Glomerular endothelial cell (primary cell): ENCODE data around the gene CERS4. TPM values are rescaled to one million over a fixed set of nuclear protein-coding genes. Genes with fewer than 3 reads are reported as not detected.

Experiments
- DNase-seq: peaks from one replicate; pipeline ENCODE4 v3.0.0-alpha.2; 2011; ENCODE audit warnings: low read depth, low spot score; ENCODE audit errors: extremely low read depth
- total RNA-seq: library from RNA; depleted of rRNA; stranded (reverse); fragments of >200 nt; gene quantifications from 2 replicates; pipeline ENCODE4 v1.2.3, GENCODE V29; 2015

The CERS4 gene
- total RNA-seq, 1 donor from 2014 or later, result 29.0 TPM

GRCh38 chr19:8311461-8312260 is 102.5 kb downstream of the CERS4 start:
- DNase-seq, result no peak

Other genes starting within 250 kb of the CERS4 start
- 57.1 and 76.3 TPM in 2 replicates for gene ELAVL1, start 203.7 kb upstream of the CERS4 start, total RNA-seq
- gene CCL25, start 156.6 kb upstream of the CERS4 start, total RNA-seq, result not detected in 2 replicates
- not detected in 2 replicates for gene FBN3, start 59.8 kb upstream of the CERS4 start, total RNA-seq
- gene CD320, start 99.0 kb downstream of the CERS4 start, total RNA-seq, result 92.0 and 120 TPM in 2 replicates
- gene NDUFA7, start 112.0 kb downstream of the CERS4 start, total RNA-seq, result 56.3 and 58.9 TPM in 2 replicates
- gene RPS28, start 112.1 kb downstream of the CERS4 start, total RNA-seq, result 365 and 392 TPM in 2 replicates
- gene KANK3, start 133.9 kb downstream of the CERS4 start, total RNA-seq, result 120 and 190 TPM in 2 replicates
- 124 and 137 TPM in 2 replicates for gene ANGPTL4, start 154.8 kb downstream of the CERS4 start, total RNA-seq
- gene RAB11B, start 181.0 kb downstream of the CERS4 start, total RNA-seq, result 46.3 and 71.9 TPM in 2 replicates
- gene MARCHF2, start 203.9 kb downstream of the CERS4 start, total RNA-seq, result 254 and 324 TPM in 2 replicates
- gene HNRNPM, start 235.6 kb downstream of the CERS4 start, total RNA-seq, result 71.3 and 136 TPM in 2 replicates